CD4-positive, alpha-beta T cell treated with Interleukin-10 for 1 hour (primary cell): Measurements from ENCODE around the gene CARD16.
"Not testable (repeated sequence)": the region's sequence is repeated elsewhere in the genome, so short reads cannot be mapped to it uniquely, and the experiment has no call there.

Source experiments
- DNase-seq: peaks from one replicate; pipeline ENCODE4 v3.0.0-alpha.2; 2020

CARD16 gene

GRCh38 chr11:105044557-105045524 lies at the start of gene CARD16:
Gene CARD16, minus strand, starts transcription at chr11:105045335. Its CDS starts 38 bp downstream, at chr11:105045297.
- DNase-seq: peak; percentile 66

GRCh38 chr11:105092256-105093239 lies 47.4 kb upstream of the CARD16 start:
- no peak for DNase-seq

GRCh38 chr11:105081412-105082150 lies 36.4 kb upstream of the CARD16 start:
- no peak for DNase-seq

- DNase-seq: not testable (repeated sequence)
These were observed 35.2 kb upstream of the CARD16 start for GRCh38 chr11:105080171-105080906.

- no peak for DNase-seq
These were observed 33.1 kb upstream of the CARD16 start for GRCh38 chr11:105078283-105078682.

- DNase-seq: not testable (repeated sequence)
These were observed 32.1 kb upstream of the CARD16 start for GRCh38 chr11:105077141-105077790.

GRCh38 chr11:105074166-105074530 lies 29.0 kb upstream of the CARD16 start:
- no peak for DNase-seq

- no peak for DNase-seq
These were observed 28.5 kb upstream of the CARD16 start for GRCh38 chr11:105073456-105074165.

- DNase-seq: not testable (repeated sequence)
These were observed 26.9 kb upstream of the CARD16 start for GRCh38 chr11:105072080-105072479.

- peak; percentile 76 for DNase-seq
These were observed 26.1 kb upstream of the CARD16 start for GRCh38 chr11:105071089-105071732.

- peak; percentile 26 for DNase-seq
These were observed 25.2 kb upstream of the CARD16 start for GRCh38 chr11:105070306-105070705.

- DNase-seq: peak; percentile 10
These were observed 24.6 kb upstream of the CARD16 start for GRCh38 chr11:105069749-105070148.

- not testable (repeated sequence) for DNase-seq
These were observed 18.3 kb upstream of the CARD16 start for GRCh38 chr11:105063245-105063941.

GRCh38 chr11:105057432-105057831 lies 12.3 kb upstream of the CARD16 start:
- no peak for DNase-seq

GRCh38 chr11:105056446-105056845 lies 11.3 kb upstream of the CARD16 start:
- DNase-seq: no peak

GRCh38 chr11:105054723-105055493 lies 9.8 kb upstream of the CARD16 start:
- no peak for DNase-seq

GRCh38 chr11:105052487-105052886 lies 7.4 kb upstream of the CARD16 start:
- DNase-seq: no peak

GRCh38 chr11:105051559-105051958 lies 6.4 kb upstream of the CARD16 start:
- no peak for DNase-seq

- no peak for DNase-seq
These were observed 4.3 kb upstream of the CARD16 start for GRCh38 chr11:105049481-105049880.
